Right lung (tissue), 5 donors: ENCODE measurements around the gene MIPEP. TPM values are rescaled to one million over a fixed set of nuclear protein-coding genes. Genes with fewer than 3 reads are reported as not detected.
A peak's percentile ranks its signal among the peaks of the same experiment; 100 is the strongest.

ENCODE experiments used
- DNase-seq, 2 donors: peaks; one replicate each; pipeline ENCODE4 v3.0.0-alpha.2; 2013
- polyA plus RNA-seq, 5 donors: library from polyadenylated mRNA; unstranded; fragments of 120-200 nt; gene quantifications; one replicate each; pipeline versions ENCODE4 v1.2.1 to v1.2.3, GENCODE V29; 2013; ENCODE audit warnings: inconsistent platforms in 1 of 5, low replicate concordance in 1 of 5; ENCODE audit not compliant: insufficient read length in 5 of 5, insufficient read depth in 1 of 5

The MIPEP gene
- polyA plus RNA-seq, 5 donors = 15.7 to 21.3 (median 16.8) TPM

GRCh38 chr13:23855360-23855759, 33.8 kb downstream of the MIPEP start:
- no peak for DNase-seq

- DNase-seq = no peak
Measured at GRCh38 chr13:23852351-23852750, 36.8 kb downstream of the MIPEP start.

DNA sequence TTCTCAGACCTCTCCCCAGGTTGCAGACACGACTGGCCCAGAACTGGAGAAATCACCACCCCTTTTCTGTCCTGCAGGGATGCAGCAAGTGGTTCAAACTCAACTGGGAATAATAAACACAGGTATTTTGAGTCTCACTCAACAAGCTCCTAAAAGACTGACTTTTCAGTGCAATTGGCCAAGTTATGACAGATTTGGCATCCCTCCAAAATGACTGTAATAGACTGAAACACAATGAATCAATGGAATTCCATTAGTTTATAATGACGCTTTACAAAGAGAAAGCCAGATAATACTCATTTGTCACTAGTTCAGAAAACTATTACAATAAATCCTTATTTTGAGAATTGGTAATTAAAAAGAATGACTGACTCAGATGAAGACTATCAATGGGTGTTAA, 38.1 kb downstream of the MIPEP start:
- DNase-seq = no peak

- no peak for DNase-seq
Measured at GRCh38 chr13:23850134-23850533, 39.1 kb downstream of the MIPEP start.

GRCh38 chr13:23849670-23850069, 39.5 kb downstream of the MIPEP start:
- no peak for DNase-seq

DNA sequence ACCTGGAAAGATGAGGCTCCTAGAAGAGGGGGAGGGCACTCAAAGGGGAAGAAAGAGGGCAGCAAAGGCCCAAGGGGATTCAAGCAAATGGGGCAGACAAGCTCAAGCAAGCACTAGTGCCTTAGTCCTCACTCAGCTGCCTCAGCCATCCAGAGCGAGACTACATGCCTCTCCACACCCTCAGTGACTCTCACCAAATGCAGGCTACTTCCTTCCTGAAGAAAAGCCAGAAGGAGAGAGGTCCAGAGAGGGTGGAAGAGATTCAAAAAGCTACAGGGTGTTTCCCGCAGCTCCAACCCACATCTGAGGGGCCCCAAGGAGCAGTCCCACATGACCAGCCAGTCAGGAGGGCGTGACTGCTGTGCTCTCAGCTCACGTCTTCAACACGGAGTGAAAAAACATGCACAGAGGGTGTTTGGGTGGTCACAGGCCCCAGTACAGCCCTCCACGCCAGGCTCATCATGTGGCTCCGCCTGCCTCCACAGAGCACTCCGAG, 40.5 kb downstream of the MIPEP start:
- no peak for DNase-seq

- no peak for DNase-seq
Measured at GRCh38 chr13:23848019-23848418, 41.2 kb downstream of the MIPEP start.

DNA sequence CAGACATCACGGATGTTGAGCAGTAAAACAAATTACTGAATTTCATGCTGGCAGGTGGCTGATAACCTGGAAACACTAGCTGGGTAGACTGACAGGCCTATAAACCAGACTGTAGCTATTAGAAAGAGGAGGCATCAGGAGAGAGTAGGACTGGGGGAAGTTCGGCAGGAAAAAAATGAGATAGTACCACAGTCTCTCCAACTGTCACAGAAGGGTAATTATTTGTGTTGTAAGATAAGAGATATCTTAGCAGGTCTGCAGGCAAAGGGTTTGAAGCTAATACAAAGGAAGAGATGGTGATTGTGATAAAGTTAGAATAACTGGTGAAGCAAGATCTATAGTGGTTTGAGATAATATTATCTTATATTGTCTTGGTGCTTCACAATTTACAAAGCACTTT, 41.7 kb downstream of the MIPEP start:
- DNase-seq = no peak

- no peak for DNase-seq
Measured at GRCh38 chr13:23845105-23845725, 44.0 kb downstream of the MIPEP start.

DNA sequence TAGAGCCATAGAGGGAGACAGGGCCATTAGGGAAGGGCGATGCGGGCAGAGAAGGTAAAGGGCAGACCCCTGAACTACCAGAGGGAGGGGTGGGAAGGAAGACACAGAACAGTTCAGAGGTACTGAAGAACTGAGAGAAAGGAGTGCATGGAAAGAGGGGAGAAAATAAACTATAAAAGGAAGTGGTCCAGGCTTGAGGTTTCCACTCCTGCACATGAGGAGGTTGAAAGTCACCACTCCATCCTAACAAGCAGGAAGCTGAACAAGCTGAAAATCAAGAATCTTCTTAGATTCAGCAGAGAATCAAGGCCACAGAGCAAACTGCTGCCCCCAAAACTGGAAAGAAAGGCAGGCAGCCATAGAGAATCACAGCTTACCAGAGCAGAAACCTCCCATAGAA, 45.1 kb downstream of the MIPEP start:
- no peak for DNase-seq

- no peak for DNase-seq
Measured at GRCh38 chr13:23843436-23843835, 45.8 kb downstream of the MIPEP start.

- DNase-seq = no peak
Measured at GRCh38 chr13:23842406-23842805, 46.8 kb downstream of the MIPEP start.

DNA sequence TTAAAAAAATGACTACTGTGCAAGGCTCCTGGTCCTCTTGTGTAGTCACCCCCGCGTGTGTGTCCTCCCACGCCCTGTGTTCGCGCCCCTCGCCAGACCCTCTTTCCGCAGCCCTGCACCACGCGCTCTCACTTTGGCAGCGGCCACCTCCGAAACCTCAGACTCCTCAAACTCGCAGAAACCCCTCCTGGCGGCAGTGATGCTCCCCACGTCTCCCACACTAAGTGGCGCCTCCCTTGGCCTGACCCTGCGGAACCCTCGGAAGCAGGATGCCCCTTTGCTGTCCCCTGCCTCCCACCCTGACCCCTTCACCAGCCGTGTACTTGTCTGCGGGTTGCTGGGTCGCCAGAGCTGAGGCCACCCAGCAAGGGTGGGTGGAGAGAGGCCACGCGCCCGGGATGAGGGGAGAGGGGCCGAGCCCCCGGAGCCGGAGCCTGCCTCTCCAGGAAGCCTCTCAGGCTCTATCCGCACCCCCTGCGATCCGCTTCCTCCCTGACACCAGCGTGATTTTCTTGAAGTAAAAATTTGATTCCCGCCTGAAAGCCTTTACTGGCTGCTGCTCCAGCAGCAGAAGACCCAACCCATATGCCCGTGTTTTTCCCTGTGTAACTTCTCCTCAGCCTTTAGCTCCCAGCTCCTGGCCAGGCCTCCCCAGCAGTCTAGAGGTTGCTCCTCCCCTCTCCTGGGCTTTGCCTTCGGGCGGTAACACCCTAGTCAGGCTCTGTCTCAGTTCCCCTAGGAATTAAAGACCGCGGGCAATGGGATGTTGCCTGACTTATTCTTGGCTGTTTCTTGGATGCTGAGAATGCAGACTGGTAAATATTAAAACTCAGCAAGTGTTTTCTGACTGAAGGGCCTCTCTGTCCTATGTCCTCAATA, 55.2 kb downstream of the MIPEP start:
- DNase-seq = no peak

GRCh38 chr13:23828866-23829265, 60.3 kb downstream of the MIPEP start:
- no peak for DNase-seq

GRCh38 chr13:23828086-23828485, 61.1 kb downstream of the MIPEP start:
- no peak for DNase-seq

DNA sequence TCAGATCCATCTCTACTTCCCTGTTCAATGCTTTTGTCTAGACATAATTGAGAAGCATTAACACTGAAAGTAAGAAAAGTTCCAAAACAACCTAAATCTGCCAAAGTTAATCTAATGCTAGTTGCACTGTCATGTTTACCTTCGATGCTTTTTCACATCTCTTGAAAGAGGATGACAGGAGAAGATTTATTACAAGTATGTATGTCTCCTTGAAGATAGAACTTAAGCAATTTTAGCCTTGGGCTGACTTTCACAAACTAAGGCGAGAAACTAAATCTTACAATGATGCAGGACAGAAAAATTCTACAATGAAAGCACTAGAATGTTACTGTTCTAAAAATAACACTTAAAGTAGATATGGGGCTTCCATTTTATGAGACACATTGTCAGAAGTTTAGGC, 64.0 kb downstream of the MIPEP start:
- DNase-seq = no peak

GRCh38 chr13:23824371-23824770, 64.8 kb downstream of the MIPEP start:
- peak in 1 of 2 donors; percentile 34 for DNase-seq

GRCh38 chr13:23822252-23822824, 66.9 kb downstream of the MIPEP start:
- no peak for DNase-seq

- DNase-seq = no peak
Measured at GRCh38 chr13:23820530-23820929, 68.7 kb downstream of the MIPEP start.

GRCh38 chr13:23817830-23818229, 71.4 kb downstream of the MIPEP start:
- DNase-seq = no peak

DNA sequence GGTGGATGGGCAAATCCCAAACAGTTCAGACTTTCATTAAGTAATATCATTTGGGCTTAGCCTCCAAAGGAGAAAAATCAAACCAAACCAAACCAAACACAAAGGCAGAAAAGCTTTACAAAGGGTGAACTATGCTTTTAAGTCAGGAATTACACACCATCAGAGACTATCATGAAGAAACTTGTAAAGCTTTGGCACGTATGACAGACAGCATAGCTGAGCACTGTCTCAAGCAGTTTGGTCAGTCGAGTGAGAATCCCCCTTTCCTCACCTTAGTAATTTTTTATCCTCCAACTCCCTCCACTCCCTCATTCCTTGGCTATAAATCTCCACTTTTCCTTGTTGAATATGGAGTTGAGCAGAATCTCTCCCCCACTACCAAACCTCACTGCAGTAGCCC, 72.1 kb downstream of the MIPEP start:
- no peak for DNase-seq

GRCh38 chr13:23813635-23814034, 75.6 kb downstream of the MIPEP start:
- DNase-seq = no peak
